GM08714 (cell line): ENCODE results near the gene CSTPP1.

Experiments used
- H3K4me3 ChIP-seq: fragments of 200-500 bp; sonication (Bioruptor generic); 2 replicates; pipeline ENCODE4 v1.5.1; 2014; ENCODE audit warnings: mild to moderate bottlenecking, low read length, inconsistent platforms
- ZNF274 ChIP-seq: IDR thresholded peaks from 2 replicates; pipeline ENCODE4 v1.6.1; 2012; ENCODE audit warnings: mild to moderate bottlenecking, low read depth, low read length

CSTPP1 gene

GRCh38 chr11:46901156-46901555 lies 35.4 kb upstream of the CSTPP1 start:
- no peak overlapping the region for H3K4me3 ChIP-seq
- TF ChIP-seq ZNF274, result no peak

DNA sequence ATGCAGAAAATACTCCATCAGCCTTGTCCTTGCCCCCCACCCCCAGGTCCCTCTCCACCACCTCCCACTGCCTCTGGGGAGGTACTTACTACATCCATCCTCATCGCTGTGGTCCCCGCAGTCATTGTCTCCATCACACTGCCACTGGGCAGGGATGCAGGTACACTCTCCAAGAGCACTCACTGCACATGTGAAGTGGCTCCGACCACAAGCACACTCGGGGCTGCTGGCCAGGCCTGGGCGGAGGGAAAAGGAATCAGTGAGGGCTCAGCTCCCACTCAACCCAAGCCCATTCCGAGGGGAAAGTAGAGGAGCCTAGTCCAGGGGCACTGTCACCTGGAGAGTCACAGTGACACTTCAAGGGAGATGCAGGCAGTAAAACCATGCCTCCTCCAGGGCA lies 33.9 kb upstream of the CSTPP1 start:
- no peak overlapping the region for H3K4me3 ChIP-seq
- no peak for TF ChIP-seq ZNF274

GRCh38 chr11:46903846-46904245 lies 32.7 kb upstream of the CSTPP1 start:
- TF ChIP-seq ZNF274, result no peak
- no peak overlapping the region for H3K4me3 ChIP-seq

- TF ChIP-seq ZNF274, result no peak
- H3K4me3 ChIP-seq, result no peak overlapping the region
Observed at GRCh38 chr11:46905806-46906205, 30.8 kb upstream of the CSTPP1 start.

DNA sequence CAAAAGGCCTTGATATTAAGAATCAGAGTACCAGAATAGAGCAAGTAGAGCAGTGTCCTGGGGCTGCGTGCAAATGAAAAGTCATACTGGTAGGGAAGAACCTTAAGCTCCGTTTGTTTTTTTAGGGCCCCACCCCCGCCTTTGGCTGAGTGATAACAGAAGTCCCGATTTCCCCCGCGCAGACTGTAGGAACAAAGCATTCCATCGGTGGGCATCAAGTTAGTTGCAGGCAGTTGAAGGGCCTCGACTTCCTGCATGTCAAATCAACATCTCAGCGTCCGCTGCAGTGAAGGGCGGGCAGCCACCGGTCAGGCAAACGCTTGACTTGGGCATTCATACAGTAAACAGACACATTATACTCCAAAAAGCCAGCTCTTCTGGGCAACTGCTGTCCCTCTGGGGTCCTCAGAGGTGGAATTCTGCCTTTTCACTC lies 29.9 kb upstream of the CSTPP1 start:
- no peak for TF ChIP-seq ZNF274
- no peak overlapping the region for H3K4me3 ChIP-seq

DNA sequence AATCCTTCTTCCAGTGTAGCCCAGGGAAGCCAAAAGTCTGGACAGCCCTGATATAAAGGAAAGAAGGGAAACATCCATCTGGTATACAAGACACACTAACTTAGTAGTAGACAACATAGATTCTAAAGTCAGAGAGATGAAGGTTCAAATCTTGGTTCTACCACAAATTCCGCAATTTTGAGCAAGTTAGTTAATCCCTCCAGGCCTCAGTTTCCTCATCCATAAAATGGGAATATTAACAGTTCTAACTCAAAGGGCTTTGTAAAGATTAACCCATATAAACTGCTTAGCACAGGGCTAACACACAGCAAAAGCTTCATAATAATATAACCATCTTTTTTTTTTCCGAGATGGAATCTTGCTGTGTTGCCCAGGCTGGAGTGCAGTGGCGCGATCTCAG lies 29.0 kb upstream of the CSTPP1 start:
- no peak overlapping the region for H3K4me3 ChIP-seq
- TF ChIP-seq ZNF274, result no peak

- H3K4me3 ChIP-seq, result no peak overlapping the region
- TF ChIP-seq ZNF274, result no peak
Observed at GRCh38 chr11:46912526-46913150, 23.9 kb upstream of the CSTPP1 start.

GRCh38 chr11:46913484-46913883 lies 23.1 kb upstream of the CSTPP1 start:
- TF ChIP-seq ZNF274, result no peak
- no peak overlapping the region for H3K4me3 ChIP-seq

- H3K4me3 ChIP-seq, result no peak overlapping the region
- TF ChIP-seq ZNF274, result no peak
Observed at GRCh38 chr11:46914363-46914762, 22.2 kb upstream of the CSTPP1 start.

DNA sequence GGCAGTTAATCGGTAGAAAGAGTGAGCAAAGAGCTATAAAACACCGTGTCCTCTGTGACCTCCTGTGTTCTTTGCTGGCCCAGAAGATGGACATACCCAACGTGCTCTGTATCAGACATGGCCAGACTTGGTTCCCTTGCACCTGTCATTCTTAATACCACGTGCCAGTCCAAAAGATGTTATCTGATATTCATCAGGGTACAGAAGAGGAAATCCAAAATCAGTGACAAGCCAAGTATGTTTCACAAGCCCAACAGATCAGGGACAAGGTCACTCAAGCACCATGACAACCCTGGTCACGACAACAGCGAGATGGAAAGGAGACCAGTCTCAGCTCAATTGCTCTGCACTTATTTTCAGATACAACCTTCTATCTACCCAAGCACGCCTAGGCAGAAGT lies 21.7 kb upstream of the CSTPP1 start:
- TF ChIP-seq ZNF274, result no peak
- no peak overlapping the region for H3K4me3 ChIP-seq

DNA sequence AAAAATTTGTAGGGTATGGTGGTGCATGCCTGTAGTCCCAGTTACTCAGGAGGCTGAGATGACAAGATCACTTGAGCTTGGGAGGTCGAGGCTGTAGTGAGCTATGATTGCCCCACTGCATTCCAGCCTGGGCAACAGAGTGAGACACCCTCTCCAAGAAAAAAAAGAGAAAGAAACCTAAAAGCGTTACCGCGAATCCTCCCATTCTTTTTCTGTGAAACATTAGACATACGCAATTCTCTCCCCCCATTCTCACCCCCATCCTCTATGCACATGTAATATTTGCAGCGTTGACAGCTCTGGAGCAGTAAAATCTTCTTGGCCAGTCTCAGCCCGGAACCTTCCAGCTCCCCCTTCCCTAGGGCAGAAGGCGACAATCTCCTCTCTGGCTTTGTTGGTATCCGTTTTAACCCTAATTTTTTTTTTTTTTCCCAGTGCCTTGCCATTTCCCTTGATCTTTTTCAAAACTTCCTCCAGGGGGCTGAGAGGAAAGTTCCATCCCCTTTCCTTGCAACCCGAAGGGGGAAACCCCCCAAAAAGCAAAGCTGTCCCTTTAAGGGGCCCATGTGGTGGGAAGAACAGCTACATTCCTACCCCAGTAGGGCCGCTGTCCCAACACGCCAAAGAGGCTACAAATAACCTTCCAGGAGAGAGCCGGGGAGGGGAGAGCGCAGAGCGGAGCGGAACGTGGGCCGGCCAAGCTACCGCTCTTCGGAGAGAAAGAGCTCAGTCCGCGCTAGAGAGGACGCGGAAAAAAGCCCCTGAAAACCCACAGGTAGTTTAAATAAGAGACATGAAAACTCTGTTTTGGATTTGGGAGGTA lies 20.1 kb upstream of the CSTPP1 start:
- no peak for TF ChIP-seq ZNF274
- H3K4me3 ChIP-seq, result peak overlapping the region; percentile 53; the same call in 1 of the 2 replicates

GRCh38 chr11:46917109-46917761 lies 19.3 kb upstream of the CSTPP1 start:
- H3K4me3 ChIP-seq, result peak overlapping the region; percentile 53; the same call in 1 of the 2 replicates
- no peak for TF ChIP-seq ZNF274

- peak overlapping the region; percentile 53; the same call in 1 of the 2 replicates for H3K4me3 ChIP-seq
- TF ChIP-seq ZNF274, result no peak
Observed at GRCh38 chr11:46917762-46918082, 18.8 kb upstream of the CSTPP1 start.

GRCh38 chr11:46918083-46918787 lies 18.3 kb upstream of the CSTPP1 start, which contains the start of gene LRP4:
LRP4 (minus strand) TSS chr11:46918550; CDS start chr11:46918379, 171 bp downstream.
- H3K4me3 ChIP-seq, result peak within 1 kb of the TSS; percentile 53; the same call in 1 of the 2 replicates
- TF ChIP-seq ZNF274, result no peak
